ENCODE data around the gene YIF1B.

YIF1B gene

DNA sequence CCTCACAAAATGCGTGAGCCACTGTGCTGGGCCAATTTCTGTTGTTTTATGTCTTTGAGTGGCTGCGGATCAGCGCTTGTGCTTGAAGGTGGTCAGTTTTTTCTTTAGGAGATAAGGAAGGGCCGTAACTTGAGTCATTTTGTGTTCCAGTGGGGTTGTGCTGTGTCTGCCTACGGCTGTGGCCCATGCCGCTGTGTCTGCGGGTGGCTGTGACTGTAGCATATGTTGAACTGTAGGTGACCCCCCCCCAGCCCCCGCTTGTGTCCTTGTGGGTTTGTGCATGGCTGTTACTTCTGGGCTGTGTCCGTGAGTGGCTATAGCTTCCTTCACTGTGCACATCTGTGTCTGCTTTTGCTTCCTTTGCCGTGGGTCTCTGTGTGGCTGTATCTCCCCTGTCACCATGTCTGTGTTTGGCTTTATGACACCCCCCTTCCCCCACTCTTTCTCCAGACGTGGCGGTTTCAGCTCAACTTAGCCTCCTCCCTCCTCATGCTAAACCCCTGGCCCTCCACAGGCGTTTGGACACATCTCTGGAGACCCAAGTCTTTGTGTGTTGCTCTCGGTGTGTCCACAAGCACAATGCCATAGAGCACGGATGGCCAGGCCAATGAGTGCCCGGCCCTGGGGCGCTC lies 60.2 kb downstream of the YIF1B start:
- H3K36me3 ChIP-seq (ENCODE audit: low read length) = no peaks in the 10 kb centered on the region
- TF ChIP-seq EZH2phosphoT487 (conservative IDR thresholded peaks at IDR 0.05; ENCODE audit: low read length) = no peak
- TF ChIP-seq, protein P1, sequence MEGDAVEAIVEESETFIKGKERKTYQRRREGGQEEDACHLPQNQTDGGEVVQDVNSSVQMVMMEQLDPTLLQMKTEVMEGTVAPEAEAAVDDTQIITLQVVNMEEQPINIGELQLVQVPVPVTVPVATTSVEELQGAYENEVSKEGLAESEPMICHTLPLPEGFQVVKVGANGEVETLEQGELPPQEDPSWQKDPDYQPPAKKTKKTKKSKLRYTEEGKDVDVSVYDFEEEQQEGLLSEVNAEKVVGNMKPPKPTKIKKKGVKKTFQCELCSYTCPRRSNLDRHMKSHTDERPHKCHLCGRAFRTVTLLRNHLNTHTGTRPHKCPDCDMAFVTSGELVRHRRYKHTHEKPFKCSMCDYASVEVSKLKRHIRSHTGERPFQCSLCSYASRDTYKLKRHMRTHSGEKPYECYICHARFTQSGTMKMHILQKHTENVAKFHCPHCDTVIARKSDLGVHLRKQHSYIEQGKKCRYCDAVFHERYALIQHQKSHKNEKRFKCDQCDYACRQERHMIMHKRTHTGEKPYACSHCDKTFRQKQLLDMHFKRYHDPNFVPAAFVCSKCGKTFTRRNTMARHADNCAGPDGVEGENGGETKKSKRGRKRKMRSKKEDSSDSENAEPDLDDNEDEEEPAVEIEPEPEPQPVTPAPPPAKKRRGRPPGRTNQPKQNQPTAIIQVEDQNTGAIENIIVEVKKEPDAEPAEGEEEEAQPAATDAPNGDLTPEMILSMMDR (IDR thresholded peaks at IDR 0.05; ENCODE audit: insufficient read depth, low read length, poor library complexity, severe bottlenecking) = no peak
- H3K27me3 ChIP-seq (ENCODE audit: low read length) = no peaks in the 10 kb centered on the region
- H3K4me2 ChIP-seq (ENCODE audit: low read depth, low read length, poor library complexity, severe bottlenecking) = no peak overlapping the region
- H3K9ac ChIP-seq (ENCODE audit: low read length) = no peak overlapping the region
- no peak overlapping the region for H2AFZ ChIP-seq (ENCODE audit: low read depth, low read length, severe bottlenecking)
- H3K79me2 ChIP-seq (ENCODE audit: insufficient read depth, low read length) = no peaks in the 10 kb centered on the region
- H3K4me3 ChIP-seq (ENCODE audit: insufficient read depth, low read length, poor library complexity, severe bottlenecking) = no peak overlapping the region
- H3F3A ChIP-seq (ENCODE audit: insufficient read depth) = no peaks in the 10 kb centered on the region
- H3K27ac ChIP-seq (ENCODE audit: low read depth, low read length) = no peak overlapping the region
- no peaks in the 10 kb centered on the region for H3K9me2 ChIP-seq (replicated peaks; ENCODE audit: insufficient read depth, low read length)
- H3K9me3 ChIP-seq (ENCODE audit: insufficient read depth, low read length) = no peaks in the 10 kb centered on the region
- H4K20me1 ChIP-seq (ENCODE audit: low read depth, low read length) = no peaks in the 10 kb centered on the region

DNA sequence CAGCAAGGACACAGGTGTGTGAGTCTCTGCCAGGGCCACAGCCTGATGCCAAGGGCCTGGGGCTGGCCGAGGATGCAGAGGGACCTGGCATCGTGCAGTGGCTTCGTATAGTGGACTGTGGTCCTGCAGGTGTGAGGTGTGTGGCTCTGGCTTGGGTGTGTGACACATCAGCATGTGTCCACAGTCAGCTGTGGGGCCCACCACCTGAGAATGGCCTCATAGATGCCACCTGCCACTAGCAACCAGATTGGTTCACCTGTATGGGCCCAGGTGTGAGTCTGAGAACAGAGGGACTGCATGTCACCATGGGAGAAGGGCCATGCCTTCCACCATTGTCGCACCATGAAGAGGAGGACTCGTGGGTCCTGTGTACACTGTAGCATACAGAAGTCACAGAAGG lies 62.0 kb downstream of the YIF1B start:
- H3K9ac ChIP-seq (ENCODE audit: low read length) = no peak overlapping the region
- no peaks in the 10 kb centered on the region for H4K20me1 ChIP-seq (ENCODE audit: low read depth, low read length)
- TF ChIP-seq, protein P1 (IDR thresholded peaks at IDR 0.05; ENCODE audit: insufficient read depth, low read length, poor library complexity, severe bottlenecking) = no peak
- H3K27ac ChIP-seq (ENCODE audit: low read depth, low read length) = no peak overlapping the region
- H3K9me2 ChIP-seq (replicated peaks; ENCODE audit: insufficient read depth, low read length) = no peaks in the 10 kb centered on the region
- no peaks in the 10 kb centered on the region for H3F3A ChIP-seq (ENCODE audit: insufficient read depth)
- no peaks in the 10 kb centered on the region for H3K79me2 ChIP-seq (ENCODE audit: insufficient read depth, low read length)
- H3K9me3 ChIP-seq (ENCODE audit: insufficient read depth, low read length) = no peaks in the 10 kb centered on the region
- no peak overlapping the region for H3K4me2 ChIP-seq (ENCODE audit: low read depth, low read length, poor library complexity, severe bottlenecking)
- H3K27me3 ChIP-seq (ENCODE audit: low read length) = no peaks in the 10 kb centered on the region
- H3K4me3 ChIP-seq (ENCODE audit: insufficient read depth, low read length, poor library complexity, severe bottlenecking) = no peak overlapping the region
- H3K36me3 ChIP-seq (ENCODE audit: low read length) = no peaks in the 10 kb centered on the region
- no peak overlapping the region for H2AFZ ChIP-seq (ENCODE audit: low read depth, low read length, severe bottlenecking)

Data from SU-DHL-6 (cell line).